Measurements from ENCODE around the gene TOP1.

DNA sequence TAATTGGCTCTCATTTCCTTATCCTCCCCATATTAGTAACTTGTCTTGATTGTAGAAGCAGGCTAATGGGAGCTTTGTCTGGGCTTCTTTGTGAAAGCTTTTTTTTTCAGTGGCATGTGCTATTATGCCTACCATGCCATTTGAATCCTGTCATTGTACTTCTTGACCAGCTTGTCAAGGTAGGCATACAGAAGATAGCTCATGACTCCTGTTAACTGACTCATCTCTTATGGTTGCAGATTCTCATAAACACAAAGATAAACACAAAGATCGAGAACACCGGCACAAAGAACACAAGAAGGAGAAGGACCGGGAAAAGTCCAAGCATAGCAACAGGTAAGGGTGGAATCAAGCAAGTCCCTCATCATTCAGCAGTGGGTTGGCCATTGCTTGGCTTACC lies 32.5 kb downstream of the TOP1 start:
- no peak for TF ChIP-seq POLR2A (IDR thresholded peaks at IDR 0.05)
- TF ChIP-seq, protein P1, sequence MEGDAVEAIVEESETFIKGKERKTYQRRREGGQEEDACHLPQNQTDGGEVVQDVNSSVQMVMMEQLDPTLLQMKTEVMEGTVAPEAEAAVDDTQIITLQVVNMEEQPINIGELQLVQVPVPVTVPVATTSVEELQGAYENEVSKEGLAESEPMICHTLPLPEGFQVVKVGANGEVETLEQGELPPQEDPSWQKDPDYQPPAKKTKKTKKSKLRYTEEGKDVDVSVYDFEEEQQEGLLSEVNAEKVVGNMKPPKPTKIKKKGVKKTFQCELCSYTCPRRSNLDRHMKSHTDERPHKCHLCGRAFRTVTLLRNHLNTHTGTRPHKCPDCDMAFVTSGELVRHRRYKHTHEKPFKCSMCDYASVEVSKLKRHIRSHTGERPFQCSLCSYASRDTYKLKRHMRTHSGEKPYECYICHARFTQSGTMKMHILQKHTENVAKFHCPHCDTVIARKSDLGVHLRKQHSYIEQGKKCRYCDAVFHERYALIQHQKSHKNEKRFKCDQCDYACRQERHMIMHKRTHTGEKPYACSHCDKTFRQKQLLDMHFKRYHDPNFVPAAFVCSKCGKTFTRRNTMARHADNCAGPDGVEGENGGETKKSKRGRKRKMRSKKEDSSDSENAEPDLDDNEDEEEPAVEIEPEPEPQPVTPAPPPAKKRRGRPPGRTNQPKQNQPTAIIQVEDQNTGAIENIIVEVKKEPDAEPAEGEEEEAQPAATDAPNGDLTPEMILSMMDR (IDR thresholded peaks at IDR 0.05) = no peak
